HCT116 (cell line): ENCODE measurements around the gene APPBP2. TPM values are rescaled to one million over a fixed set of nuclear protein-coding genes. Genes with fewer than 3 reads are reported as not detected.

Experiments used
- ATAC-seq: fragments of 200-7000 bp; cut with Tn5 transposase; 2 replicates; pipeline ENCODE4 v1.9.1; 2020; ENCODE audit warnings: mild to moderate bottlenecking, moderate library complexity
- BruUV-seq: library from RNA; stranded (reverse); fragments of 400-500 nt; replicated peaks from 2 replicates; lab custom pipeline; 2021; lab: Mats Ljungman, UMichigan
- CTCF ChIA-PET: fragments of 300-600 bp; sonication (Branson Sonifier 250); formaldehyde crosslinking; loops from one replicate; lab custom pipeline; 2021; ENCODE audit warnings: antibody characterized with exemption; lab: Charles Lee
- POLR2A ChIA-PET: fragments of 300-600, 350-600 bp; sonication (Branson Sonifier 250); formaldehyde crosslinking; loops from one replicate; lab custom pipeline; 2021; ENCODE audit warnings: antibody characterized with exemption; lab: Charles Lee
- RAD21 ChIA-PET, 2 experiments: fragments of 300-600 bp; sonication (Branson Sonifier 250); formaldehyde crosslinking; loops; one replicate each; lab custom pipeline; 2023; ENCODE audit warnings: low total read pairs in 2 of 2; ENCODE audit not compliant: uncharacterized antibody in 2 of 2, unreplicated experiment in 2 of 2, low non-redundant PET in 1 of 2; lab: Charles Lee
- DNase-seq: peaks from one replicate; pipeline ENCODE4 v3.0.0-alpha.2; 2010; ENCODE audit warnings: low read depth, low spot score
- H2AFZ ChIP-seq: fragments of 200-600 bp; shearing (Covaris generic), sonication (generic); 2 replicates; pipeline ENCODE4 v1.6.1; 2017; ENCODE audit warnings: low read depth, mixed run types, mixed read lengths, antibody characterized with exemption, low read length; ENCODE audit not compliant: poor library complexity, severe bottlenecking
- H3K27ac ChIP-seq: 2 replicates; pipeline ENCODE4 v1.5.1; 2012; ENCODE audit warnings: low read depth, low read length
- H3K27me3 ChIP-seq: fragments of 200-600 bp; sonication (generic); 2 replicates; pipeline ENCODE4 v1.6.1; 2016; ENCODE audit warnings: mixed run types, low read length, mixed read lengths; ENCODE audit not compliant: insufficient read depth
- H3K36me3 ChIP-seq, 2 experiments: fragments of 200-500 bp in 1 of 2; fragments of 200-600 bp in 1 of 2; sonication (Bioruptor generic) in 1 of 2; sonication (generic) in 1 of 2; 2 replicates each; pipeline versions ENCODE4 v1.5.1 to v1.6.1; 2014 to 2016; ENCODE audit warnings: low read length in 2 of 2, inconsistent platforms in 1 of 2, mixed read lengths in 1 of 2, mixed run types in 1 of 2; ENCODE audit not compliant: insufficient read depth in 2 of 2, control insufficient read depth in 1 of 2
- H3K4me1 ChIP-seq, 2 experiments: fragments of 200-600 bp in 1 of 2; sonication (generic) in 1 of 2; 2 replicates each; pipeline versions ENCODE4 v1.5.1 to v1.6.1; 2012 to 2017; ENCODE audit warnings: low read length in 2 of 2, inconsistent platforms in 1 of 2, mild to moderate bottlenecking in 1 of 2, mixed read lengths in 1 of 2, mixed run types in 1 of 2, moderate library complexity in 1 of 2; ENCODE audit not compliant: insufficient read depth in 2 of 2, control insufficient read depth in 1 of 2
- H3K4me2 ChIP-seq: fragments of 200-600 bp; sonication (generic); 2 replicates; pipeline ENCODE4 v1.6.1; 2017; ENCODE audit warnings: mixed run types, low read length, mixed read lengths
- H3K4me3 ChIP-seq, 2 experiments: fragments of 200-600 bp in 1 of 2; sonication (generic) in 1 of 2; replicated peaks in 1 of 2; 2 replicates each; pipeline ENCODE4 v1.5.1; 2011 to 2016; ENCODE audit warnings: low read length in 2 of 2, control low read depth in 1 of 2, low read depth in 1 of 2, mild to moderate bottlenecking in 1 of 2, mixed read lengths in 1 of 2, mixed run types in 1 of 2
- H3K79me2 ChIP-seq: fragments of 200-600 bp; sonication (generic); 2 replicates; pipeline ENCODE4 v1.6.1; 2017; ENCODE audit warnings: mild to moderate bottlenecking, mixed run types, low read length, moderate library complexity, mixed read lengths; ENCODE audit not compliant: insufficient read depth
- H3K9ac ChIP-seq: fragments of 200-600 bp; sonication (generic); 2 replicates; pipeline ENCODE4 v1.6.1; 2016; ENCODE audit warnings: low read length, mixed read lengths
- H3K9me2 ChIP-seq: fragments of 200-600 bp; sonication (generic), shearing (Covaris generic); 2 replicates; pipeline ENCODE4 v1.6.1; 2017; ENCODE audit warnings: mixed run types, mild to moderate bottlenecking, moderate library complexity; ENCODE audit not compliant: insufficient read depth
- H3K9me3 ChIP-seq, 2 experiments: fragments of 200-500 bp in 1 of 2; fragments of 200-600 bp in 1 of 2; sonication (Bioruptor generic) in 1 of 2; sonication (generic) in 1 of 2; 2 replicates each; pipeline ENCODE4 v1.6.1; 2014 to 2017; ENCODE audit warnings: low read length in 2 of 2, mixed read lengths in 2 of 2, inconsistent platforms in 1 of 2, low read depth in 1 of 2, mild to moderate bottlenecking in 1 of 2, mixed run types in 1 of 2, moderate library complexity in 1 of 2; ENCODE audit not compliant: control insufficient read depth in 1 of 2, insufficient read depth in 1 of 2
- H4K20me1 ChIP-seq: fragments of 200-600 bp; sonication (generic), shearing (Covaris generic); 2 replicates; pipeline ENCODE4 v1.6.1; 2017; ENCODE audit warnings: mixed run types, mild to moderate bottlenecking, moderate library complexity; ENCODE audit not compliant: insufficient read depth
- ATF3 ChIP-seq: IDR thresholded peaks from 2 replicates; pipeline ENCODE4 v1.6.1; 2012
- CEBPB ChIP-seq: IDR thresholded peaks from 2 replicates; pipeline ENCODE4 v1.6.1; 2012; ENCODE audit warnings: low read depth
- EGR1 ChIP-seq: IDR thresholded peaks from 2 replicates; pipeline ENCODE4 v1.6.1; 2012; ENCODE audit warnings: low read depth
- ELF1 ChIP-seq: IDR thresholded peaks from 2 replicates; pipeline ENCODE4 v1.6.1; 2012; ENCODE audit warnings: low read depth, borderline replicate concordance
- EZH2phosphoT487 ChIP-seq: fragments of 200-600 bp; IDR thresholded peaks from 2 replicates; pipeline ENCODE4 v1.6.1; 2018; ENCODE audit warnings: antibody characterized with exemption, borderline replicate concordance
- FOSL1 ChIP-seq: IDR thresholded peaks from 2 replicates; pipeline ENCODE4 v1.6.1; 2012; ENCODE audit warnings: low read depth
- JUND ChIP-seq: IDR thresholded peaks from 2 replicates; pipeline ENCODE4 v1.6.1; 2012
- MAX ChIP-seq: IDR thresholded peaks from 2 replicates; pipeline ENCODE4 v1.6.1; 2012
- POLR2A ChIP-seq: IDR thresholded peaks from 2 replicates; pipeline ENCODE4 v1.7.0; 2011; ENCODE audit warnings: borderline replicate concordance; ENCODE audit not compliant: insufficient read depth, insufficient read length; ENCODE audit errors: extremely low read depth
- POLR2AphosphoS5 ChIP-seq: IDR thresholded peaks from 2 replicates; pipeline ENCODE4 v1.6.1; 2011; ENCODE audit warnings: mild to moderate bottlenecking, low read depth, low read length, moderate library complexity
- RAD21 ChIP-seq: IDR thresholded peaks from 2 replicates; pipeline ENCODE4 v1.6.1; 2012; ENCODE audit warnings: low read depth, mild to moderate bottlenecking
- SIN3A ChIP-seq: IDR thresholded peaks from 2 replicates; pipeline ENCODE4 v1.6.1; 2012; ENCODE audit warnings: low read depth
- SRF ChIP-seq: IDR thresholded peaks from 2 replicates; pipeline ENCODE4 v1.6.1; 2012; ENCODE audit warnings: low read depth
- TCF7L2 ChIP-seq: IDR thresholded peaks from 2 replicates; pipeline ENCODE4 v1.7.0; 2011; ENCODE audit warnings: borderline replicate concordance, inconsistent platforms; ENCODE audit not compliant: insufficient read depth, insufficient read length; ENCODE audit errors: extremely low read depth
- YY1 ChIP-seq: IDR thresholded peaks from 2 replicates; pipeline ENCODE4 v1.6.1; 2011; ENCODE audit warnings: low read length, low read depth, moderate library complexity, mild to moderate bottlenecking; ENCODE audit not compliant: insufficient replicate concordance; ENCODE audit errors: extremely low read depth
- ZBTB33 ChIP-seq: IDR thresholded peaks from 2 replicates; pipeline ENCODE4 v1.6.1; 2011; ENCODE audit warnings: mild to moderate bottlenecking, low read length, moderate library complexity; ENCODE audit not compliant: insufficient replicate concordance; ENCODE audit errors: extremely low read depth
- ZFX ChIP-seq: fragments of 450-650 bp; IDR thresholded peaks from 2 replicates; pipeline ENCODE4 v1.6.1; 2017
- ZNF274 ChIP-seq: fragments of 200-500 bp; sonication (Bioruptor generic); IDR thresholded peaks from 2 replicates; pipeline ENCODE4 v1.6.1; 2014; ENCODE audit warnings: mild to moderate bottlenecking, low read depth, low read length, inconsistent platforms
- intact Hi-C: fragments of 100-400 bp; cut with micrococcal nuclease; formaldehyde crosslinking; loops from 2 replicates; pipeline ENCODE4 v1.10.0; 2022
- total RNA-seq: library from RNA; stranded (reverse); gene quantifications from one replicate; pipeline ENCODE4 v1.2.1, GENCODE V29; 2021; ENCODE audit not compliant: unreplicated experiment

APPBP2 gene
- total RNA-seq, 1 experiment from 2014 or later = 35.8 TPM

GRCh38 chr17:60481604-60482003 is 44.4 kb downstream of the APPBP2 start:
- H3K36me3 ChIP-seq = no peaks in the 10 kb centered on the region
- ChIA-PET CTCF (no interaction called here), POLR2A (no interaction called here), RAD21 (no interaction called here)
- H3K4me2 ChIP-seq = no peak overlapping the region
- DNase-seq (no peak), ATAC-seq (no peak)
- H4K20me1 ChIP-seq = no peaks in the 10 kb centered on the region
- intact Hi-C loops = no loop called here
- TF ChIP-seq RAD21 (no peak), JUND (no peak), SRF (no peak), FOSL1 (no peak), EZH2phosphoT487 (no peak), SIN3A (no peak), EGR1 (no peak), ELF1 (no peak), YY1 (no peak), POLR2AphosphoS5 (no peak), POLR2A (no peak), ZFX (no peak), ZBTB33 (no peak), MAX (no peak), ZNF274 (no peak), ATF3 (no peak), TCF7L2 (no peak), CEBPB (no peak)
- H3K79me2 ChIP-seq = no peaks in the 10 kb centered on the region
- H3K9me2 ChIP-seq = no peaks in the 10 kb centered on the region
- no peaks in the 10 kb centered on the region for H3K9me3 ChIP-seq
- BruUV-seq = no TSS peak
- H3K9ac ChIP-seq = no peak overlapping the region
- H3K27ac ChIP-seq = no peak overlapping the region
- H2AFZ ChIP-seq = no peak overlapping the region
- no peaks in the 10 kb centered on the region for H3K27me3 ChIP-seq
- peaks cover 0 to 7% of the 10 kb centered on the region in 2 experiments; a peak in 2 of 4 replicates for H3K4me1 ChIP-seq
- no peak overlapping the region for H3K4me3 ChIP-seq
